Measurements from ENCODE around the gene IFIT2.

DNA sequence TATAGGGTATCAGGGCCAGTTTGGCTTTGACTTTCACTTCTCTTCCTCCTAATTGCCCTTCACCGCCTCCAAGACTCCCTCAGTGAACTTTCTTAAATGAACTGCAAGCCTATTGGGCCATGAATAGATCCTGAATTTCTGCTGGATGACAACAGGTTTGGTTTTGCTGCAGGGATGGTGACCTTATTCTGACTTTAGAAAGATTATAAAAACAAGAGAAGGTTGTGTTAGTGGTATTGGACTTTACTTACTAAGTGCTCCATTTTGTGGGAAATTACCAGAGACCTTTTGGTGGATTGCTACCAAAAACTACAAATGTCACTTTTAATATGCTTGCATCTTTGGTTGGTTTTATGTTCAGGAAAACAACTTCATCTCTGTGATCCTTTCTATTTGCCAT, 38.8 kb upstream of the IFIT2 start:
- no peak for TF ChIP-seq EZH2 (IDR thresholded peaks at IDR 0.05; ENCODE audit: insufficient read depth, poor library complexity, severe bottlenecking)
- TF ChIP-seq EZH2phosphoT487 (IDR thresholded peaks at IDR 0.05; ENCODE audit: insufficient read depth, low read depth), result no peak
